Prostate gland (tissue), 2 donors: ENCODE measurements around the gene HS6ST3.

Source experiments
- CTCF ChIP-seq, 4 experiments: fragments of 200-600 bp in 2 of 4; fragments of 450-650 bp in 2 of 4; sonication (generic) in 2 of 4; IDR thresholded peaks; 1 replicate in 3 of 4; 2 replicates in 1 of 4; pipeline ENCODE4 v1.5.1; 2016 to 2019; ENCODE audit warnings: antibody characterized with exemption in 4 of 4, mild to moderate bottlenecking in 2 of 4, moderate library complexity in 2 of 4
- POLR2A ChIP-seq: fragments of 450-650 bp; IDR thresholded peaks from one replicate; pipeline ENCODE4 v1.6.1; 2016; ENCODE audit warnings: antibody characterized with exemption, mild to moderate bottlenecking

GRCh38 chr13:96687191-96687590 lies 597.3 kb downstream of the HS6ST3 start:
- TF ChIP-seq CTCF (IDR thresholded peaks at IDR 0.05) (no peak), POLR2A (no peak)
